Effector memory CD4-positive, alpha-beta T cell (primary cell): ENCODE data around the gene LYPLA2.

ENCODE experiments used
- DNase-seq, 3 donors: peaks; one replicate each; pipeline ENCODE4 v3.0.0-alpha.2; 2020
- H3K27ac ChIP-seq: 2 replicates; pipeline ENCODE4 v1.7.0; 2013; ENCODE audit warnings: mild to moderate bottlenecking, low read length, moderate library complexity; ENCODE audit not compliant: insufficient read depth, poor library complexity, severe bottlenecking
- H3K27me3 ChIP-seq: replicated peaks from 2 replicates; pipeline ENCODE4 v1.7.0; 2013; ENCODE audit warnings: mild to moderate bottlenecking, low read length; ENCODE audit not compliant: insufficient read depth, control insufficient read depth, poor library complexity, severe bottlenecking
- H3K36me3 ChIP-seq: 2 replicates; pipeline ENCODE4 v1.7.0; 2013; ENCODE audit warnings: mild to moderate bottlenecking, low read length, moderate library complexity; ENCODE audit not compliant: control insufficient read depth, insufficient read depth
- H3K4me1 ChIP-seq: 2 replicates; pipeline ENCODE4 v1.7.0; 2013; ENCODE audit warnings: low read length, mild to moderate bottlenecking; ENCODE audit not compliant: control insufficient read depth, insufficient read depth, poor library complexity, severe bottlenecking
- H3K4me3 ChIP-seq: 2 replicates; pipeline ENCODE4 v1.7.0; 2013; ENCODE audit warnings: low read length, low read depth, mild to moderate bottlenecking; ENCODE audit not compliant: insufficient read depth, poor library complexity, severe bottlenecking
- H3K9me3 ChIP-seq: 2 replicates; pipeline ENCODE4 v1.7.0; 2013; ENCODE audit warnings: mild to moderate bottlenecking, low read length, moderate library complexity; ENCODE audit not compliant: control insufficient read depth
- total RNA-seq, 3 donors: gene quantifications; one replicate each; lab custom pipeline; 2026; lab: John Stamatoyannopoulos, UW

The LYPLA2 gene
- 31.6 to 40.8 (median 37.9) reads per million in 3 donors for total RNA-seq

- peak; percentile 72 to 84 (median 75) for DNase-seq
- no peaks in the 10 kb centered on the region for H3K27me3 ChIP-seq
- H3K4me1 ChIP-seq: peaks cover 16% of the 10 kb centered on the region
- peak within 1 kb of the TSS; percentile 83 for H3K27ac ChIP-seq
- H3K9me3 ChIP-seq: no peaks in the 10 kb centered on the region
- H3K36me3 ChIP-seq: peaks cover 32% of the 10 kb centered on the region
- H3K4me3 ChIP-seq: peak within 1 kb of the TSS; percentile 85
Observed at GRCh38 chr1:23790696-23791515, at the start of gene LYPLA2. Gene LYPLA2 (plus strand): TSS chr1:23791145. CDS start chr1:23792683, 1,538 bp downstream.

- H3K4me1 ChIP-seq: peaks cover 14% of the 10 kb centered on the region
- no peaks in the 10 kb centered on the region for H3K9me3 ChIP-seq
- H3K4me3 ChIP-seq: no peak overlapping the region
- DNase-seq: no peak
- H3K36me3 ChIP-seq: no peaks in the 10 kb centered on the region
- no peaks in the 10 kb centered on the region for H3K27me3 ChIP-seq
- no peak overlapping the region for H3K27ac ChIP-seq
Observed at GRCh38 chr1:23741609-23742008, 49.3 kb upstream of the LYPLA2 start.

GRCh38 chr1:23742670-23743286 is 48.2 kb upstream of the LYPLA2 start:
- Histone ChIP-seq H3K9me3 (no peaks in the 10 kb centered on the region), H3K36me3 (no peaks in the 10 kb centered on the region), H3K4me3 (peak overlapping the region; percentile 91), H3K4me1 (peaks cover 14% of the 10 kb centered on the region), H3K27me3 (no peaks in the 10 kb centered on the region), H3K27ac (peak overlapping the region; percentile 87)
- DNase-seq: peak in 2 of 3 donors; percentile 5 to 8

- Histone ChIP-seq H3K9me3 (no peaks in the 10 kb centered on the region), H3K27me3 (no peaks in the 10 kb centered on the region), H3K4me3 (peak within 1 kb of the TSS; percentile 91), H3K27ac (peak within 1 kb of the TSS; percentile 87), H3K4me1 (peaks cover 18% of the 10 kb centered on the region), H3K36me3 (peaks cover 3% of the 10 kb centered on the region)
- peak; percentile 51 to 64 (median 62) for DNase-seq
Observed at GRCh38 chr1:23743287-23744152, 47.4 kb upstream of the LYPLA2 start, which contains the start of gene ELOA. Gene ELOA (plus strand): TSS chr1:23743471. CDS start chr1:23743504, 33 bp downstream.

GRCh38 chr1:23745515-23745914 is 45.4 kb upstream of the LYPLA2 start:
- H3K4me3 ChIP-seq: no peak overlapping the region
- no peak for DNase-seq

GRCh38 chr1:23748016-23748415 is 42.9 kb upstream of the LYPLA2 start:
- H3K4me3 ChIP-seq: no peak overlapping the region
- no peaks in the 10 kb centered on the region for H3K9me3 ChIP-seq
- H3K27ac ChIP-seq: no peak overlapping the region
- peaks cover 15% of the 10 kb centered on the region for H3K4me1 ChIP-seq
- H3K27me3 ChIP-seq: no peaks in the 10 kb centered on the region
- no peak for DNase-seq
- H3K36me3 ChIP-seq: peaks cover 43% of the 10 kb centered on the region

More at GRCh38 chr1:23745515-23745914, 45.4 kb upstream of the LYPLA2 start:
- H3K36me3 ChIP-seq: peaks cover 19% of the 10 kb centered on the region
- no peaks in the 10 kb centered on the region for H3K27me3 ChIP-seq
- H3K4me1 ChIP-seq: peaks cover 18% of the 10 kb centered on the region
- no peaks in the 10 kb centered on the region for H3K9me3 ChIP-seq
- H3K27ac ChIP-seq: no peak overlapping the region

GRCh38 chr1:23751050-23751814 is 39.7 kb upstream of the LYPLA2 start:
- Histone ChIP-seq H3K4me3 (no peak overlapping the region), H3K9me3 (no peaks in the 10 kb centered on the region), H3K4me1 (peaks cover 5% of the 10 kb centered on the region), H3K36me3 (peaks cover 75% of the 10 kb centered on the region), H3K27ac (no peak overlapping the region), H3K27me3 (no peaks in the 10 kb centered on the region)
- peak in 1 of 3 donors; percentile 6 for DNase-seq

- no peak overlapping the region for H3K27ac ChIP-seq
- DNase-seq: no peak
- H3K36me3 ChIP-seq: peaks cover 81% of the 10 kb centered on the region
- peaks cover 5% of the 10 kb centered on the region for H3K4me1 ChIP-seq
- no peaks in the 10 kb centered on the region for H3K27me3 ChIP-seq
- H3K9me3 ChIP-seq: no peaks in the 10 kb centered on the region
- H3K4me3 ChIP-seq: no peak overlapping the region
Observed at GRCh38 chr1:23751815-23752200, 39.1 kb upstream of the LYPLA2 start.

- Histone ChIP-seq H3K4me1 (peaks cover 5% of the 10 kb centered on the region), H3K36me3 (peaks cover 92% of the 10 kb centered on the region), H3K27me3 (no peaks in the 10 kb centered on the region), H3K27ac (no peak overlapping the region), H3K9me3 (no peaks in the 10 kb centered on the region), H3K4me3 (no peak overlapping the region)
- DNase-seq: no peak
Observed at GRCh38 chr1:23752909-23753308, 38.0 kb upstream of the LYPLA2 start.
